ENCODE measurements around the gene FGF5.

The FGF5 gene

DNA sequence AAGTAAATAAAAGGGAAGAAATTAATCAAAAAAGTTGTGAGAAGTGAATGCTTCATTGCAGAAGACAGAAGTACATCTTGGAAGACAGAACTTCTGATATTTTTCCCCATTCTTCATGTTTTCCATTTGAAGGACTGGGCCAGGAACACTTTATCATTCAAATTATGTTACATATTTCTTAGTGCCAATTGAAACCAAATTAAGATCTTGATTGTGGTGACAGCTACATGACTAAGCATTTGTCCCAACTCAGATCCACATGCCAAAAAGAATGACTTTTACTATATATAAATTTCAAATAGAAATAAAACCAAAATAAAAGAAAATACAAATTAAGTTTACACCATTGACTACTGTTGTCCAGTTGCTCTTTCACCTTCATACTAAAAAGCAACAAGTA, 14.0 kb upstream of the FGF5 start:
- no peak for DNase-seq (ENCODE audit: low spot score)
- TF ChIP-seq, protein P1, sequence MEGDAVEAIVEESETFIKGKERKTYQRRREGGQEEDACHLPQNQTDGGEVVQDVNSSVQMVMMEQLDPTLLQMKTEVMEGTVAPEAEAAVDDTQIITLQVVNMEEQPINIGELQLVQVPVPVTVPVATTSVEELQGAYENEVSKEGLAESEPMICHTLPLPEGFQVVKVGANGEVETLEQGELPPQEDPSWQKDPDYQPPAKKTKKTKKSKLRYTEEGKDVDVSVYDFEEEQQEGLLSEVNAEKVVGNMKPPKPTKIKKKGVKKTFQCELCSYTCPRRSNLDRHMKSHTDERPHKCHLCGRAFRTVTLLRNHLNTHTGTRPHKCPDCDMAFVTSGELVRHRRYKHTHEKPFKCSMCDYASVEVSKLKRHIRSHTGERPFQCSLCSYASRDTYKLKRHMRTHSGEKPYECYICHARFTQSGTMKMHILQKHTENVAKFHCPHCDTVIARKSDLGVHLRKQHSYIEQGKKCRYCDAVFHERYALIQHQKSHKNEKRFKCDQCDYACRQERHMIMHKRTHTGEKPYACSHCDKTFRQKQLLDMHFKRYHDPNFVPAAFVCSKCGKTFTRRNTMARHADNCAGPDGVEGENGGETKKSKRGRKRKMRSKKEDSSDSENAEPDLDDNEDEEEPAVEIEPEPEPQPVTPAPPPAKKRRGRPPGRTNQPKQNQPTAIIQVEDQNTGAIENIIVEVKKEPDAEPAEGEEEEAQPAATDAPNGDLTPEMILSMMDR (IDR thresholded peaks at IDR 0.05; ENCODE audit: borderline replicate concordance, control extremely low read depth, extremely low read depth, insufficient read depth, missing control alignments): no peak
- in situ Hi-C loops (cut with MboI; ENCODE audit: low sequenced_read_pairs, unreplicated experiment): no loop called here

DNA sequence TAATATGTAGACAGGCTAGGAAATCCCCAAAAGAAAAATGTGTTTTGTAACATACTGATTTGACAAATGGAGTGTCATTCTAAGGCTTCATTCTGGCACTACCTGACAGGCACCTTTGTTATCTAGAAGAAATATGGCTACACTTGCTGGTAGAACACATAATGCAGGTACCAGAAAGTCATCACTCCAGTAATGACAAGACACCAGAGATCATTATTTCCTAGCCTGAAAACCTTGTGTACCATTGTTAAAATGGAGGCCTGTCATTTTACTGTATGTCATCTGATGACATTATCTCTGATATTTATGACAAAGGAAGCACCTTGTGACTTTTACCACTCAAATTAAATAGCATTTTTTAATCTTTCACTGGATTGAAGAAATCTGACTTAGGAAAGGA, 13.5 kb upstream of the FGF5 start:
- TF ChIP-seq, protein P1 (IDR thresholded peaks at IDR 0.05; ENCODE audit: borderline replicate concordance, control extremely low read depth, extremely low read depth, insufficient read depth, missing control alignments): no peak
- in situ Hi-C loops (cut with MboI; ENCODE audit: low sequenced_read_pairs, unreplicated experiment): no loop called here
- DNase-seq (ENCODE audit: low spot score): no peak

DNA sequence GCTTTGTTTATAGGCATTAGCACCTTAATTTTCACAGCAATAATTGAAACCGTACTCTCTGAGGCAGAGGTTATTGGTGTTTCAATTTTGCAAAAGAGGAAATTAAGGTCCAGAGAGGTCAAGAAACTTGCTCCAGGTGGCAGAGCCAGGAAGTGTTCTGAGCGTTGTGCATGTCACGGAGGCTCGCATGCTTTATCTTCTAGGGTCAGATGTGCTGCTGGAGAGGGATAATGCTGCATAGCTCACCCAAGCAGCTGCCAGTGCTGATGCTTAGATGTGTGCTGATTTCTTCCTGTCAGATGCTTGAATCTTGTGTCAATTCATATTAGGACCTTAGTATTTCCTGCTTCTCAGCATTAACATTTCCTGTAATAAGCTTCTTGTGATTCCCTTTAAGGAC, 13.0 kb upstream of the FGF5 start:
- in situ Hi-C loops (cut with MboI; ENCODE audit: low sequenced_read_pairs, unreplicated experiment): no loop called here
- no peak for DNase-seq (ENCODE audit: low spot score)
- TF ChIP-seq, protein P1 (IDR thresholded peaks at IDR 0.05; ENCODE audit: borderline replicate concordance, control extremely low read depth, extremely low read depth, insufficient read depth, missing control alignments): no peak

DNA sequence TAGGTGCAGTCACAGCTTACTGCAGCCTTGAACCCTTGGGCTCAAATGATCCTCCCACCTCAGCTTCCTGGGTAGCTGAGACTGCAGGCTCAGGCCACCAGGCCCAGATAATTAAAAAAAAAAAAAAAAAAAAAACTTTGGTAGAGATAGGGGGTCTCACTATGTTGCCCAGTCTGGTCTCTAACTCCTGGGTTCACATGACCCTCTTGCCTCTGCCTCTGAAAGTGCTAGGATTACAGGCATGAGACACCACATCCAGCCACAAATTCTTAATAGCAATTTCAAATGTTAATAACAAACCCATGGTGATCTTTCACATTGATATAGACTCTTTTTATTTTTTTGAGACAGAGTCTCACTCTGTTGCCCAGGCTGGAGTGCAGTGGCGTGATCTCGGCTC, 12.3 kb upstream of the FGF5 start:
- no peak for DNase-seq (ENCODE audit: low spot score)
- TF ChIP-seq, protein P1 (IDR thresholded peaks at IDR 0.05; ENCODE audit: borderline replicate concordance, control extremely low read depth, extremely low read depth, insufficient read depth, missing control alignments): no peak
- in situ Hi-C loops (cut with MboI; ENCODE audit: low sequenced_read_pairs, unreplicated experiment): no loop called here

DNA sequence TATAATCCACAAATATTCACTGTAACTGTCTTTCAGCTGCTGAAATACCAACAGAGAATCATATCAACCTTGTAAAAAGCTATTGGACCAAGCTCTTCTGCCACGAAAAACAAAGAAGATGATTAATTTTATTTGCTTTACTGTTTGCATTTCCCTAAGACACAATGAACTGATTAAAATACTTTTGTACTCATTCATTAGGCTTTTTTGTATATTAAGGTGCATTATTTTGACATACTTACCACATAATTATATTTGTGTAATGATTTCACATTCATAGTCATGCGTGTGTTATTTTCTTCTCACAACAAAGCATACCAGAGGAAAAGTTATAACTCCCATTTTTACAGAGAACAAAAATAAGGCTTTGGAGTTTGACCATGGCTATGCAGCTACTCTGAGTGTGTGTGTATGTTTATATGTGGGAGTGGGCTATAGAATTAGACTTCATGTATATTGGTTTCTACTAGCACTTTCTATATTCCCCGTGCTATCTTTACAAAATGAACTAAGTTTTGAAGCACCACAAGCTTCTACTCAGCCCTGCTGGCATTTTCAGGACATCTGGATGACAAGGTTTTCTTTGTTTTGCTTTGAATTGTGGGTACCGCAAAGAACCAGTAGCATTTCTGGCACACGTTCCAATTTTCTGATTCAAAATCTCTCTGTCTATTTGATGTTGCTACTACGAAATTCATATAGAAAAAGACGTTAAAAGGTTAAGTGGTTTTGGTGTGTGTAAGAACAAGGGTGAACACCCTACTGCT, 11.0 kb upstream of the FGF5 start:
- TF ChIP-seq, protein P1 (IDR thresholded peaks at IDR 0.05; ENCODE audit: borderline replicate concordance, control extremely low read depth, extremely low read depth, insufficient read depth, missing control alignments): no peak
- in situ Hi-C loops (cut with MboI; ENCODE audit: low sequenced_read_pairs, unreplicated experiment): no loop called here
- no peak for DNase-seq (ENCODE audit: low spot score)

DNA sequence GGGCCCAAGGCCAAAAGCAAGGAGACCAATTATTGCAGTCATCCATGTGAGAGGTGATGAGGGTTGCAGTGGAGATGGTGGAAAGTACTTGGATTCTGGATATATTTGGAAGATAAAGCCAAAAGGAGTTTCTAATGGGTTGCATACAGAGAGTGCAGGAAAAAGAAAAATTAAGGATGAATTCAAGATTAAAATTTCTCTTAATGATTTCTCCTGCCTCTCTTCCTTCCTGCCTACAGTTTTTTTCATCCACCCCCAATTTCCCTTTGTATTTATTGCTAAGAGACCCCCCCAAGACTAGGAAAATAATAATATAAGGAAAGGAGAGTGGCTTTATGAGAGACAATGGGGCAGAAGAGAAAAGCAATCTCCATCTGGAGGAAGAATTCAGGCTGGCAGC, 8.6 kb upstream of the FGF5 start:
- DNase-seq (ENCODE audit: low spot score): no peak
- in situ Hi-C loops (cut with MboI; ENCODE audit: low sequenced_read_pairs, unreplicated experiment): no loop called here
- TF ChIP-seq, protein P1 (IDR thresholded peaks at IDR 0.05; ENCODE audit: borderline replicate concordance, control extremely low read depth, extremely low read depth, insufficient read depth, missing control alignments): no peak

Data from GM13976 (cell line).